CD8-positive, alpha-beta memory T cell (primary cell): ENCODE results near the gene POU4F3. TPM values are rescaled to one million over a fixed set of nuclear protein-coding genes. Genes with fewer than 3 reads are reported as not detected.

Experiments used
- CTCF ChIA-PET: fragments of 350-600 bp; sonication (Branson Sonifier 250); formaldehyde crosslinking; loops from one replicate; lab custom pipeline; 2021; ENCODE audit warnings: antibody characterized with exemption; lab: Charles Lee
- POLR2A ChIA-PET: fragments of 350-600 bp; sonication (Branson Sonifier 250); formaldehyde crosslinking; loops from one replicate; lab custom pipeline; 2021; ENCODE audit warnings: antibody characterized with exemption; lab: Charles Lee
- DNase-seq, 5 donors: peaks; one replicate each; pipeline versions ENCODE4 v3.0.0 to v3.0.0-alpha.2; 2020 to 2022; ENCODE audit warnings: mixed read lengths in 1 of 5
- H3K27ac ChIP-seq: one replicate; pipeline ENCODE4 v1.7.0; 2013; ENCODE audit warnings: low read depth, mild to moderate bottlenecking, low read length, moderate library complexity
- H3K27me3 ChIP-seq: 2 replicates; pipeline ENCODE4 v1.7.0; 2013; ENCODE audit warnings: low read length, mild to moderate bottlenecking; ENCODE audit not compliant: insufficient read depth, poor library complexity, severe bottlenecking
- H3K36me3 ChIP-seq: 2 replicates; pipeline ENCODE4 v1.7.0; 2013; ENCODE audit warnings: mild to moderate bottlenecking, low read length, moderate library complexity; ENCODE audit not compliant: insufficient read depth
- H3K4me1 ChIP-seq: 2 replicates; pipeline ENCODE4 v1.7.0; 2013; ENCODE audit warnings: mild to moderate bottlenecking, low read length, moderate library complexity; ENCODE audit not compliant: insufficient read depth
- H3K4me3 ChIP-seq: 2 replicates; pipeline ENCODE4 v1.7.0; 2013; ENCODE audit warnings: mild to moderate bottlenecking, low read length
- H3K9me3 ChIP-seq: 2 replicates; pipeline ENCODE4 v1.7.0; 2013; ENCODE audit warnings: mild to moderate bottlenecking, low read length
- H3K27ac Mint-ChIP-seq, 8 donors: one replicate each; pipeline ENCODE4 v1.8.0; 2020 to 2021; ENCODE audit warnings: mixed read lengths in 8 of 8, mild to moderate bottlenecking in 6 of 8, inconsistent platforms in 3 of 8, moderate library complexity in 3 of 8
- H3K27me3 Mint-ChIP-seq, 2 donors: one replicate each; pipeline ENCODE4 v1.8.0; 2020 to 2021; ENCODE audit warnings: mixed read lengths in 2 of 2, mild to moderate bottlenecking in 1 of 2, moderate library complexity in 1 of 2
- H3K36me3 Mint-ChIP-seq, 3 donors: one replicate each; pipeline ENCODE4 v1.8.0; 2020 to 2021; ENCODE audit warnings: mixed read lengths in 3 of 3, inconsistent platforms in 1 of 3, mild to moderate bottlenecking in 1 of 3
- H3K4me1 Mint-ChIP-seq, 3 donors: one replicate each; pipeline ENCODE4 v1.8.0; 2020 to 2021; ENCODE audit warnings: mixed read lengths in 3 of 3, inconsistent platforms in 1 of 3, mild to moderate bottlenecking in 1 of 3
- H3K4me3 Mint-ChIP-seq, 7 donors: one replicate each; pipeline ENCODE4 v1.8.0; 2020 to 2021; ENCODE audit warnings: mixed read lengths in 7 of 7, mild to moderate bottlenecking in 6 of 7, moderate library complexity in 4 of 7, inconsistent platforms in 2 of 7
- H3K9me3 Mint-ChIP-seq, 5 donors: one replicate each; pipeline ENCODE4 v1.8.0; 2020 to 2022; ENCODE audit warnings: mixed read lengths in 5 of 5, mild to moderate bottlenecking in 3 of 5, moderate library complexity in 2 of 5, inconsistent platforms in 1 of 5
- polyA plus RNA-seq: library from polyadenylated mRNA; unstranded; fragments of 300-500 nt; fragmentation: Illumina TruSeq; gene quantifications from one replicate; pipeline ENCODE4 v1.2.3, GENCODE V29; 2021
- total RNA-seq, 2 experiments: library from RNA; stranded (reverse); gene quantifications; one replicate each; pipeline ENCODE4 v1.2.3, GENCODE V29; 2021

The POU4F3 gene
- total and polyA plus RNA-seq, 3 experiments from 2014 or later, result 0.11 TPM; not detected in 2

GRCh38 chr5:146359836-146360235, 21.2 kb downstream of the POU4F3 start:
- no peak for DNase-seq
- no peaks in the 10 kb centered on the region for H3K4me1 Mint-ChIP-seq
- Histone ChIP-seq H3K4me1 (no peaks in the 10 kb centered on the region), H3K9me3 (no peaks in the 10 kb centered on the region), H3K4me3 (no peak overlapping the region), H3K27me3 (no peaks in the 10 kb centered on the region), H3K27ac (no peak overlapping the region), H3K36me3 (no peaks in the 10 kb centered on the region)
- H3K27me3 Mint-ChIP-seq, result peaks cover 20 to 24% of the 10 kb centered on the region in 2 donors
- no peak overlapping the region for H3K27ac Mint-ChIP-seq
- no peak overlapping the region for H3K4me3 Mint-ChIP-seq
- ChIA-PET CTCF (no interaction called here), POLR2A (no interaction called here)
- H3K9me3 Mint-ChIP-seq, result no peaks in the 10 kb centered on the region
- H3K36me3 Mint-ChIP-seq, result no peaks in the 10 kb centered on the region

- Histone ChIP-seq H3K36me3 (no peaks in the 10 kb centered on the region), H3K27me3 (no peaks in the 10 kb centered on the region), H3K4me3 (no peak overlapping the region), H3K27ac (no peak overlapping the region), H3K4me1 (no peaks in the 10 kb centered on the region), H3K9me3 (no peaks in the 10 kb centered on the region)
- Mint-ChIP-seq H3K4me3 (no peak overlapping the region), H3K36me3 (no peaks in the 10 kb centered on the region), H3K27ac (no peak overlapping the region), H3K4me1 (no peaks in the 10 kb centered on the region), H3K9me3 (no peaks in the 10 kb centered on the region), H3K27me3 (peaks cover 28 to 37% of the 10 kb centered on the region in 2 donors)
- ChIA-PET CTCF (no interaction called here), POLR2A (no interaction called here)
- DNase-seq, result no peak
Measured at GRCh38 chr5:146363161-146363874, 24.7 kb downstream of the POU4F3 start.

GRCh38 chr5:146365618-146366017, 27.0 kb downstream of the POU4F3 start:
- no peak overlapping the region for H3K27ac Mint-ChIP-seq
- no peak overlapping the region for H3K4me3 Mint-ChIP-seq
- Histone ChIP-seq H3K27me3 (no peaks in the 10 kb centered on the region), H3K4me3 (no peak overlapping the region), H3K4me1 (no peaks in the 10 kb centered on the region), H3K36me3 (no peaks in the 10 kb centered on the region), H3K27ac (no peak overlapping the region), H3K9me3 (no peaks in the 10 kb centered on the region)
- no peaks in the 10 kb centered on the region for H3K9me3 Mint-ChIP-seq
- peaks cover 18 to 53% of the 10 kb centered on the region in 2 donors for H3K27me3 Mint-ChIP-seq
- H3K4me1 Mint-ChIP-seq, result no peaks in the 10 kb centered on the region
- ChIA-PET CTCF (no interaction called here), POLR2A (no interaction called here)
- DNase-seq, result no peak
- no peaks in the 10 kb centered on the region for H3K36me3 Mint-ChIP-seq

- Mint-ChIP-seq H3K27ac (no peak overlapping the region), H3K9me3 (no peaks in the 10 kb centered on the region), H3K36me3 (no peaks in the 10 kb centered on the region), H3K4me3 (no peak overlapping the region), H3K27me3 (peaks cover 14 to 54% of the 10 kb centered on the region in 2 donors), H3K4me1 (no peaks in the 10 kb centered on the region)
- Histone ChIP-seq H3K36me3 (no peaks in the 10 kb centered on the region), H3K4me1 (no peaks in the 10 kb centered on the region), H3K27ac (no peak overlapping the region), H3K27me3 (no peaks in the 10 kb centered on the region), H3K4me3 (no peak overlapping the region), H3K9me3 (no peaks in the 10 kb centered on the region)
- ChIA-PET POLR2A (no interaction called here), CTCF (no interaction called here)
- DNase-seq, result no peak
Measured at GRCh38 chr5:146366904-146367303, 28.3 kb downstream of the POU4F3 start.

- H3K9me3 Mint-ChIP-seq, result no peaks in the 10 kb centered on the region
- Histone ChIP-seq H3K4me1 (no peaks in the 10 kb centered on the region), H3K27me3 (no peaks in the 10 kb centered on the region), H3K36me3 (no peaks in the 10 kb centered on the region), H3K9me3 (no peaks in the 10 kb centered on the region), H3K27ac (no peak overlapping the region), H3K4me3 (no peak overlapping the region)
- POLR2A ChIA-PET, result no interaction called here
- H3K4me1 Mint-ChIP-seq, result no peaks in the 10 kb centered on the region
- no peaks in the 10 kb centered on the region for H3K36me3 Mint-ChIP-seq
- H3K4me3 Mint-ChIP-seq, result no peak overlapping the region
- DNase-seq, result no peak
- H3K27me3 Mint-ChIP-seq, result peaks cover 11 to 55% of the 10 kb centered on the region in 2 donors
- H3K27ac Mint-ChIP-seq, result no peak overlapping the region
- CTCF ChIA-PET, result no interaction called here
Measured at GRCh38 chr5:146368137-146368536, 29.5 kb downstream of the POU4F3 start.

- Mint-ChIP-seq H3K4me1 (no peaks in the 10 kb centered on the region), H3K27me3 (peaks cover 10 to 55% of the 10 kb centered on the region in 2 donors), H3K4me3 (no peak overlapping the region), H3K36me3 (no peaks in the 10 kb centered on the region), H3K9me3 (no peaks in the 10 kb centered on the region), H3K27ac (no peak overlapping the region)
- POLR2A ChIA-PET, result no interaction called here
- Histone ChIP-seq H3K4me3 (no peak overlapping the region), H3K27me3 (no peaks in the 10 kb centered on the region), H3K27ac (no peak overlapping the region), H3K9me3 (no peaks in the 10 kb centered on the region), H3K36me3 (no peaks in the 10 kb centered on the region), H3K4me1 (no peaks in the 10 kb centered on the region)
- DNase-seq, result no peak
- CTCF ChIA-PET, result no interaction called here
Measured at GRCh38 chr5:146369691-146370090, 31.1 kb downstream of the POU4F3 start.

GRCh38 chr5:146376821-146377220, 38.2 kb downstream of the POU4F3 start:
- CTCF ChIA-PET, result no interaction called here
- no peak overlapping the region for H3K27ac Mint-ChIP-seq
- Histone ChIP-seq H3K27me3 (no peaks in the 10 kb centered on the region), H3K36me3 (no peaks in the 10 kb centered on the region), H3K4me3 (no peak overlapping the region), H3K4me1 (no peaks in the 10 kb centered on the region), H3K27ac (no peak overlapping the region), H3K9me3 (no peaks in the 10 kb centered on the region)
- H3K9me3 Mint-ChIP-seq, result peaks cover 0 to 4% (median 2%) of the 10 kb centered on the region in 5 donors
- POLR2A ChIA-PET, result no interaction called here
- no peaks in the 10 kb centered on the region for H3K36me3 Mint-ChIP-seq
- no peak for DNase-seq
- H3K27me3 Mint-ChIP-seq, result peaks cover 14 to 46% of the 10 kb centered on the region in 2 donors
- H3K4me1 Mint-ChIP-seq, result no peaks in the 10 kb centered on the region
- no peak overlapping the region for H3K4me3 Mint-ChIP-seq

GRCh38 chr5:146378986-146379385, 40.3 kb downstream of the POU4F3 start:
- Histone ChIP-seq H3K27ac (no peak overlapping the region), H3K36me3 (no peaks in the 10 kb centered on the region), H3K4me3 (no peak overlapping the region), H3K9me3 (no peaks in the 10 kb centered on the region), H3K27me3 (no peaks in the 10 kb centered on the region), H3K4me1 (no peaks in the 10 kb centered on the region)
- ChIA-PET POLR2A (no interaction called here), CTCF (no interaction called here)
- H3K27me3 Mint-ChIP-seq, result peaks cover 14 to 37% of the 10 kb centered on the region in 2 donors
- H3K4me3 Mint-ChIP-seq, result no peak overlapping the region
- no peak for DNase-seq
- no peak overlapping the region for H3K27ac Mint-ChIP-seq
- H3K4me1 Mint-ChIP-seq, result no peaks in the 10 kb centered on the region
- no peaks in the 10 kb centered on the region for H3K36me3 Mint-ChIP-seq
- H3K9me3 Mint-ChIP-seq, result peaks cover 0 to 4% (median 2%) of the 10 kb centered on the region in 5 donors
